ENCODE measurements around the gene CLSTN2. TPM values are rescaled to one million over a fixed set of nuclear protein-coding genes. Genes with fewer than 3 reads are reported as not detected.

Gene CLSTN2
- total RNA-seq, 1 donor, result 7.3 TPM

GRCh38 chr3:140341817-140342403 lies 406.9 kb downstream of the CLSTN2 start:
- TF ChIP-seq, protein P1, sequence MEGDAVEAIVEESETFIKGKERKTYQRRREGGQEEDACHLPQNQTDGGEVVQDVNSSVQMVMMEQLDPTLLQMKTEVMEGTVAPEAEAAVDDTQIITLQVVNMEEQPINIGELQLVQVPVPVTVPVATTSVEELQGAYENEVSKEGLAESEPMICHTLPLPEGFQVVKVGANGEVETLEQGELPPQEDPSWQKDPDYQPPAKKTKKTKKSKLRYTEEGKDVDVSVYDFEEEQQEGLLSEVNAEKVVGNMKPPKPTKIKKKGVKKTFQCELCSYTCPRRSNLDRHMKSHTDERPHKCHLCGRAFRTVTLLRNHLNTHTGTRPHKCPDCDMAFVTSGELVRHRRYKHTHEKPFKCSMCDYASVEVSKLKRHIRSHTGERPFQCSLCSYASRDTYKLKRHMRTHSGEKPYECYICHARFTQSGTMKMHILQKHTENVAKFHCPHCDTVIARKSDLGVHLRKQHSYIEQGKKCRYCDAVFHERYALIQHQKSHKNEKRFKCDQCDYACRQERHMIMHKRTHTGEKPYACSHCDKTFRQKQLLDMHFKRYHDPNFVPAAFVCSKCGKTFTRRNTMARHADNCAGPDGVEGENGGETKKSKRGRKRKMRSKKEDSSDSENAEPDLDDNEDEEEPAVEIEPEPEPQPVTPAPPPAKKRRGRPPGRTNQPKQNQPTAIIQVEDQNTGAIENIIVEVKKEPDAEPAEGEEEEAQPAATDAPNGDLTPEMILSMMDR (IDR thresholded peaks at IDR 0.05; ENCODE audit: insufficient read depth, low read depth, low read length), result no peak
- no peak for DNase-seq (ENCODE audit: low read depth)
- H3K4me3 ChIP-seq (ENCODE audit: low read depth, low read length), result no peak overlapping the region

- TF ChIP-seq, protein P1 (IDR thresholded peaks at IDR 0.05; ENCODE audit: insufficient read depth, low read depth, low read length), result no peak
- no peak overlapping the region for H3K4me3 ChIP-seq (ENCODE audit: low read depth, low read length)
- no peak for DNase-seq (ENCODE audit: low read depth)
Measured at GRCh38 chr3:140342668-140343067, 407.7 kb downstream of the CLSTN2 start.

GRCh38 chr3:140343211-140344081 lies 408.5 kb downstream of the CLSTN2 start:
- DNase-seq (ENCODE audit: low read depth), result no peak

GRCh38 chr3:140344082-140344454 lies 409.1 kb downstream of the CLSTN2 start:
- TF ChIP-seq, protein P1 (IDR thresholded peaks at IDR 0.05; ENCODE audit: insufficient read depth, low read depth, low read length), result no peak
- no peak for DNase-seq (ENCODE audit: low read depth)
- H3K4me3 ChIP-seq (ENCODE audit: low read depth, low read length), result no peak overlapping the region

More at GRCh38 chr3:140343211-140344081, 408.5 kb downstream of the CLSTN2 start:
- H3K4me3 ChIP-seq (ENCODE audit: low read depth, low read length), result no peak overlapping the region
- TF ChIP-seq, protein P1 (IDR thresholded peaks at IDR 0.05; ENCODE audit: insufficient read depth, low read depth, low read length), result no peak

DNA sequence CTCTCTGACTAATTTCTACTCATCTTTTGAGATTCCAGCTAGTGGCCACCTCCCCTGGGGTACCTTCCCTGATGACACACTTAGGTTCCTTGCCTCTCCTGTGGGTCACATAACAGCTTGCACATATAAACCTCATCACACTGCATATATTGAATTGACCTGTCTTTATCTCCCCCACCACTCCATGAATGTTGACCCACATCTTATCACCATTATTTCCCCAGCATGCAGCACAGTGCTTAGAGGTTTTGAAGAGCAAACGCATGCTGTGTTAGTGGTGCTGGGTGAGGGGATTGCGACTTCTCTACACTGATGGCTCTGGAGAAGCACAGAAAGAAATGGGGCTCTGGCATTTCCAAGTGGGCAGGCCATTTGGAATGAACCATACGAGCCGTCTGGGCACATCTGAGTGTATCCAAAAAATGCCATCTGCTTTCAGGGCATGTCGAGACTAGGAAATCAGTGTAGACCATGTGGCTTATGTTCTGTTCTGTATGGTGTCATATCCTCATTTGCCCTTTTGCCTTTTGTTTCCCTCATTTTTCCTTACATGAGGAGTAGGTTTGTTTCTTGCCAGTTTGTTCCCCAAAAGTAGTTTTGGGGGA lies 409.7 kb downstream of the CLSTN2 start:
- no peak for DNase-seq (ENCODE audit: low read depth)
- no peak overlapping the region for H3K4me3 ChIP-seq (ENCODE audit: low read depth, low read length)
- TF ChIP-seq, protein P1 (IDR thresholded peaks at IDR 0.05; ENCODE audit: insufficient read depth, low read depth, low read length), result no peak

- no peak for DNase-seq (ENCODE audit: low read depth)
- H3K4me3 ChIP-seq (ENCODE audit: low read depth, low read length), result no peak overlapping the region
- TF ChIP-seq, protein P1 (IDR thresholded peaks at IDR 0.05; ENCODE audit: insufficient read depth, low read depth, low read length), result no peak
Measured at GRCh38 chr3:140347151-140347550, 412.2 kb downstream of the CLSTN2 start.

Data from fibroblast of villous mesenchyme (primary cell).